Activated naive CD8-positive, alpha-beta T cell treated with anti-CD3 and anti-CD28 coated beads, Interleukin-2, amount 10 ng/mL, durations not matched to agents 7 days and 5 days (primary cell): Measurements from ENCODE around the gene USP2. TPM values are rescaled to one million over a fixed set of nuclear protein-coding genes. Genes with fewer than 3 reads are reported as not detected.

Experiments used
- ATAC-seq: fragments of 150-1000 bp; cut with Tn5 transposase; one replicate; pipeline ENCODE4 v1.10.0; 2021; ENCODE audit warnings: low read depth, moderate library complexity
- POLR2A ChIA-PET: fragments of 350-600 bp; sonication (Branson Sonifier 250); formaldehyde crosslinking; loops from one replicate; lab custom pipeline; 2021; ENCODE audit warnings: antibody characterized with exemption; lab: Charles Lee
- DNase-seq: peaks from one replicate; pipeline ENCODE4 v3.0.0; 2021
- H3K27ac Mint-ChIP-seq: one replicate; pipeline ENCODE4 v1.8.0; 2022; ENCODE audit warnings: mild to moderate bottlenecking, mixed read lengths
- H3K27me3 Mint-ChIP-seq: one replicate; pipeline ENCODE4 v1.8.0; 2022; ENCODE audit warnings: mild to moderate bottlenecking, moderate library complexity, mixed read lengths
- H3K36me3 Mint-ChIP-seq: one replicate; pipeline ENCODE4 v1.8.0; 2021; ENCODE audit warnings: mild to moderate bottlenecking, mixed read lengths
- H3K4me1 Mint-ChIP-seq: one replicate; pipeline ENCODE4 v1.8.0; 2021; ENCODE audit warnings: mixed read lengths
- H3K4me3 Mint-ChIP-seq: one replicate; pipeline ENCODE4 v1.8.0; 2022; ENCODE audit warnings: mild to moderate bottlenecking, moderate library complexity, mixed read lengths
- H3K9me3 Mint-ChIP-seq: one replicate; pipeline ENCODE4 v1.8.0; 2021; ENCODE audit warnings: mixed read lengths
- total RNA-seq, 2 experiments: library from RNA; stranded (reverse); gene quantifications; one replicate each; pipeline ENCODE4 v1.2.3, GENCODE V29; 2021

USP2 gene
- total RNA-seq, 2 experiments from 2014 or later = 0.62 to 0.83 TPM

DNA sequence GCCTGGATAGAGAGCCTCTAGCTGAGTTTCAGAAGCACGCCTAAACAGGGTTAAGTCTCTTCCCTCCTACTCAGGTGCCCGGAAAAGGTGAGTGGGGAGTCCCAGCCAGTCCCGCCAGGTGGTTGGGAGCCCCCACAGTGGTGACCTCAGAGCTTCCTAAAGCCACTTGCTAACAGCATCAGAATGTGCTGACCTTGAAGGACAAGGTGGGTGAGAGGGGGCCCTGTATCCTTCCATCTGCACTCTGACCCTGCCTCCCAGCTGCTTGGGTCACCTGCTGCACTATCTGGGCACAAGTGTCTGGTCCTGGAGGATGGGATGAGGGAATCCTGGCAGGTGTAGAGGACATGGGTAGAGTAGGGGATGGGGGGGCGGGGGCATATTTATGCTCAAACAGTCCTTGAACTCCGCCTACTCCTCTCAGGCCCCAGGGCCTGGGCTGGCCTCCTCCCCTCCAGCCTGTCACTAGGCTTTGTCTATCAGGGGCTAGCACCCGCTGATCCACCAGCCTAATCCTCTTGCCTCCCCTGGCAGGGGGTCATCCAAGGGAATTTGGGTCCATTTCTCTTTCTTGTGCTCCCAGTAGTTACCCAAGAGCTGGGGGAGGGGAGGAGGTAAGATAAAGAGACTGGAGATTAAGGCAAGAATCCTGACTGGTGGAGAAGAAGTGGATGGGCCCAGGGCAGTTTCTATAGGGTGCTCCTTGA lies 3.4 kb downstream of the USP2 start:
- no peak for DNase-seq
- POLR2A ChIA-PET = interaction anchor here (2.3 kb wide), 1 partner anchor 21 kb away, joined by 5 read pairs; no protein-coding TSS in a partner anchor
- Mint-ChIP-seq H3K4me3 (no peak overlapping the region), H3K36me3 (no peaks in the 10 kb centered on the region), H3K9me3 (no peaks in the 10 kb centered on the region), H3K27ac (no peak overlapping the region), H3K27me3 (peaks cover 11% of the 10 kb centered on the region), H3K4me1 (peaks cover 30% of the 10 kb centered on the region)
- no peak for ATAC-seq

DNA sequence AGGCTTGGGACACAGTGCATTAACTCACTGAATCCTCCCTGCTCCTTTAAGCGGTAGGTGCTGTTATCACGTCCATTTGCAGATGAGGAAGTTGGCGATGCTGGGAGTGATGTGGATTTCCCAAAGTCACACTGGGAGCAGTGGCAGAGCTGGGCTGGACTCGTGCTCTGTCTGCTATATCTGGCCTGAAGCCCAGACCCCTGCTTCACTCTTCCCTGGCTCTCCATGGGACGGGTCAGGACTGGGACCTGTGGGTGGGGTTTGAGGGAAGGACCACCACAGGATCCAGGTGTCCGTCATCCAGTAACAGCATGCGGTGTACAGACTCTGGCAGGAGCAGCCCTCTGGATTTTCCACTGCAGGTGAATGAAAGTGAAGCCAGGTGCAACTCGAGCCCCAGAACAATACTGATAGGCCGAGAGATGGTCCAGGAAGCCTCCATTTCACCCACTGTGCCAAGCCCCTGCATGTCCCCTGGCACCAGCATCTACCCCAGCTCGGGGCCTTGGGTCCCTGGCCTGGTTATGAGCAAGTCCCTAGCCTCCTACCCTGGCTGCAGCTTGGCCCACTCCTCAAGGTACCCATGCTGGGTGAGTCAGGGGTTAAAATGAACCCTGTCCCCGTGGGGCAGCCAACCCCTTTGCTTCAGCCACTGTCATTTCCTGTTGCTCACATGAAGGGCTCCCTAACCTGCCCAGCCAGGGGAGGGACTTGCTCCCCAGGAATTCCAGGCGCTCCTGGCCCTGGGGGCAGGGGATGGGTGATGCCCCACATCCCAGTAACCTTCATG lies 4.2 kb downstream of the USP2 start:
- peaks cover 11% of the 10 kb centered on the region for H3K27me3 Mint-ChIP-seq
- peaks cover 30% of the 10 kb centered on the region for H3K4me1 Mint-ChIP-seq
- no peak overlapping the region for H3K4me3 Mint-ChIP-seq
- no peaks in the 10 kb centered on the region for H3K36me3 Mint-ChIP-seq
- H3K27ac Mint-ChIP-seq = no peak overlapping the region
- no peaks in the 10 kb centered on the region for H3K9me3 Mint-ChIP-seq
- DNase-seq (no peak), ATAC-seq (no peak)
- POLR2A ChIA-PET = interaction anchor here (0.6 to 2.3 kb wide), 2 partner anchors 20 to 319 kb away, joined by 3 to 5 read pairs; no protein-coding TSS in a partner anchor

DNA sequence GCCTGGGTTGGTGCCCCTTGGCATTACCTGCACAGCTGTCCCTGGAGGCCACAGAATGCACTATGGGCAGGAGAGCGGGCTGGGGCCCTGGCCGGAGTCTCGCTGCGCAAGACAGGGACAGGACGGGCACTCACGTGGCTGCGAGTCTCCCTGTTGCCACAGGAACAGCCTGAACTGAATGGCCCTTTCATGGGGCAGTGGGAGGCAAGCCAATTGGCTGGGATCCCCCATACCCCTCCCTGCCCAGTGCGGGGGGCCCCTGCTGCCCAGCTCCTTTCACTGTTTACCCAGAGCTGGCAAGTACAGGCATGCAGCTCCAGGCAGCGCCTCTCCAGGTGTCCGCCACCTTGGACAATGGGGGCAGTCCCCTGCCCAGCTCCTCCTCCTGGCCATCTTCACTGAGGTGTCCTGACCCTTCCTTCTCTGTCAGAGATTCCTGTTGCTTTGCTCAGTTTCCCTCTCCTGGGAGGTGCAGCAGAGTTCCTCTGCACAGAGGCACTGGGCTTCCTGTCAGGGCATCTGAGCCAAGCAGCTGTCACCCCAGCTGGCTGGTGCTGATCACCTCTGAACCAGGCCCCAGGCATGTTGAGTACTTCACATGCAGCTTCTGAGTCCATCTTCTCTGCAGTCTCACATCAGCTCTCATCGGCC lies 5.2 kb downstream of the USP2 start:
- H3K4me3 Mint-ChIP-seq = no peak overlapping the region
- DNase-seq = no peak
- H3K4me1 Mint-ChIP-seq = peaks cover 27% of the 10 kb centered on the region
- H3K27me3 Mint-ChIP-seq = peaks cover 13% of the 10 kb centered on the region
- ATAC-seq = no peak
- no peaks in the 10 kb centered on the region for H3K36me3 Mint-ChIP-seq
- H3K27ac Mint-ChIP-seq = no peak overlapping the region
- POLR2A ChIA-PET = interaction anchor here (0.6 to 2.3 kb wide), 2 partner anchors 19 to 318 kb away, joined by 3 to 5 read pairs; no protein-coding TSS in a partner anchor
- no peaks in the 10 kb centered on the region for H3K9me3 Mint-ChIP-seq

DNA sequence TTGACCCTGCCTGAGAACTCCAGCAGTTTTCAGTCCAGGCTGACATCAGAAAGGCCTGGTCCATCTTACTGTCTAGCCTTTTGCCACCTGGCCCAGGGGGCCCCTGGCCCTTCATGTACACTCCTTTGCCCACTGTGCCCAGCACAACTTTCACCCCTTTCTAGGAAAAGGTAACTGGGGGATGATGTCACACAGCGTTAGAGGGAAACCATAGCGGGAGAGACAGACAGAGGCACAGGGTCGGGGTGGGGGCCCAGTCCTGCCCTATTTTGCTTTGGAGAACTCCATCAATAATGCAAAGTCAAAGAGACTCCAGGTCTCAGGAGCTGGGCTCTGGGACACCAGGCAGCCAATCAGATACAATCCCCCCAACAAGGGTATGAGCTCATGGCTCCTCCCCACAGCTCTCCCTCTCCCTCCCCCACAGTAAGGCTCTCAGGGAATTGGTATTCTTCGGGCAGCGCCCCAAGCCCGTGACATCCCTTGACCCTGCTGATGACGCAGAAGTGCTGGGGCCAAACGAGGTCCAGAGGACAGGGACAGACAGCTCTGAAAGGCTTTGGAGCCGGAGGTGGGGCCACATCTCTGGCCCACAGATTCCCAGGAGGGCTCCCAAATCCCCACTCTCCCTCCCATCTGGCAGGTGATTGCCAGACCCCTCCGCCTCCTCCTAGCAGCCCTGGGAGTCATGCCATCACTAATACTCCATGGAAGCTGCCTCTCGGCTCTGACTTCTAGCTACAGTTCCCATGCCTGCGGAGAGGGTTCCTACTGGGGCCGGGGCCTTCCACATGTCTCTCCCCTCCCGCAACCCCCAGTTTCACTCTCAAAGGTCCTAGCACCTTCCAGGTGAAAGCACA lies 5.9 kb downstream of the USP2 start:
- H3K9me3 Mint-ChIP-seq = no peaks in the 10 kb centered on the region
- H3K4me1 Mint-ChIP-seq = peaks cover 20% of the 10 kb centered on the region
- no peak overlapping the region for H3K27ac Mint-ChIP-seq
- H3K4me3 Mint-ChIP-seq = no peak overlapping the region
- POLR2A ChIA-PET = no interaction called here
- DNase-seq (no peak), ATAC-seq (no peak)
- no peaks in the 10 kb centered on the region for H3K36me3 Mint-ChIP-seq
- peaks cover 8% of the 10 kb centered on the region for H3K27me3 Mint-ChIP-seq

DNA sequence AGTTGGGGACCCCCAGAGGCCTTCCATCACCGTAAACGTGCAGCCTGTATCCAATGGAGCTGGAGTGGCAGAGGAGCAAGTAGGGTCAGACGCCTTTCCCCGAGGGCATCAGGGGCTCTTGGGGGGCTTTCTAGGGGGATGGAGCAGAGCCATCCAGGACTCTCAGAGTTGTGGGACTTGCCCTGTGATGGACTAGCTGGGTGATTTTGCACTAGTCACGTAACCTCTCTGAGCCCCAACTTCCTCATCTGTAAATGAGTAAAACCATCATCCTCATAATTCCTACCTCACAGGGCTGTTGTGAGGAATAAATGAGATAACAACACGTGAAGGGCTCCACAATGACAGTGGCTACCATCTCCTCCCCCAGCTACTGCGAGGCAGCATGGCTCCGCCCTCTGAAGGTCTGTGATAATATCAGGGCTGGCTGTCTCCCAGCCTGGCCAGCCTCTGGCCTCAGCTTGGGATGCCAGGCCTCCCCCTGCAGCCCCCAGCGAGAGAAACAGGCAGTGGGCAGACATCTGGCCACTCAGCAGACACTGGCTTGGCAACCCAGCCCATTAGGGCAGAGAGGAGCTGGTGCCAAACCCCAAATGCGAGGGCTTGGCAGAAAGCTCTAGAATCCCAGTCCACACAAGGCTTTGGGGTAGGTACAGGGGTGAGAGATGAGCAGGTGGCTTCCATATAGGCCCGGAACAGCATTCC lies 6.7 kb downstream of the USP2 start:
- no peak overlapping the region for H3K4me3 Mint-ChIP-seq
- peaks cover 18% of the 10 kb centered on the region for H3K4me1 Mint-ChIP-seq
- no peaks in the 10 kb centered on the region for H3K36me3 Mint-ChIP-seq
- POLR2A ChIA-PET = no interaction called here
- H3K27ac Mint-ChIP-seq = no peak overlapping the region
- peaks cover 10% of the 10 kb centered on the region for H3K27me3 Mint-ChIP-seq
- DNase-seq (no peak), ATAC-seq (no peak)
- H3K9me3 Mint-ChIP-seq = no peaks in the 10 kb centered on the region

DNA sequence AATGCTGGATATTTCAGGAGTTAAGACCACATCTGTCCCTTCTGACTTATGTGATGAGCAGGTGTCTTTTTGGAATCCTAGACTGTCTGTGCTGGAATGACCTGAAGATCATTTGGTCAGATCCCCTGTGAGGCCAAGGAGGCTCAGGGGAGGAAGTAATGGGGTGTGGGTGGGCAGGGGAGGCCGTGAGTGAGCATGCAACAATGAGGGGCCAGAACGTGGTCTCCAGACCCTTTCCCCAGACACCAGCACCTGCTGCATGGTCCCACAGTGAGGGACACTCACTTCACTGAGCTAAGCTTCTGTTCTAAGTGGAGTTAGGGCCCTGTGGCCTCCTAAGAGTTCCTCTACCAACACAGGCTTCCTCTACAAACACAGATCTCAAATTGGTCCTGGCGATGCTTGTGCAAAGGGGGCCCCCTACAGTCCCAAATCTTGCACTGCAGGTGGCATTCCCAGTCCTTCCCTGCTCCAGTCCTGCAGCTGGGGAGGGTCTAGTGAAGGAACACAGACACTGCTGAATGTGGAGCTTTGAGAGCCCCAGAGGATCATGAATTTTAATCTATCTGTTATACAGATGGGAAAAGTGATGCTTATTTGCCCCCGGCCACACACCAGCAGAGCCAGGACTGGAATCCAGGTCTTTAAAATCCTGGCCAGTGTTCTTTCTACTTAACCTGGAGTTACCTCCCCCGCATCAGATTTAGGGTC lies 7.4 kb downstream of the USP2 start:
- no peaks in the 10 kb centered on the region for H3K36me3 Mint-ChIP-seq
- peak; percentile 61 for ATAC-seq
- no peak overlapping the region for H3K27ac Mint-ChIP-seq
- H3K4me3 Mint-ChIP-seq = no peak overlapping the region
- peaks cover 14% of the 10 kb centered on the region for H3K27me3 Mint-ChIP-seq
- no peak for DNase-seq
- H3K9me3 Mint-ChIP-seq = no peaks in the 10 kb centered on the region
- peaks cover 18% of the 10 kb centered on the region for H3K4me1 Mint-ChIP-seq
- POLR2A ChIA-PET = no interaction called here

DNA sequence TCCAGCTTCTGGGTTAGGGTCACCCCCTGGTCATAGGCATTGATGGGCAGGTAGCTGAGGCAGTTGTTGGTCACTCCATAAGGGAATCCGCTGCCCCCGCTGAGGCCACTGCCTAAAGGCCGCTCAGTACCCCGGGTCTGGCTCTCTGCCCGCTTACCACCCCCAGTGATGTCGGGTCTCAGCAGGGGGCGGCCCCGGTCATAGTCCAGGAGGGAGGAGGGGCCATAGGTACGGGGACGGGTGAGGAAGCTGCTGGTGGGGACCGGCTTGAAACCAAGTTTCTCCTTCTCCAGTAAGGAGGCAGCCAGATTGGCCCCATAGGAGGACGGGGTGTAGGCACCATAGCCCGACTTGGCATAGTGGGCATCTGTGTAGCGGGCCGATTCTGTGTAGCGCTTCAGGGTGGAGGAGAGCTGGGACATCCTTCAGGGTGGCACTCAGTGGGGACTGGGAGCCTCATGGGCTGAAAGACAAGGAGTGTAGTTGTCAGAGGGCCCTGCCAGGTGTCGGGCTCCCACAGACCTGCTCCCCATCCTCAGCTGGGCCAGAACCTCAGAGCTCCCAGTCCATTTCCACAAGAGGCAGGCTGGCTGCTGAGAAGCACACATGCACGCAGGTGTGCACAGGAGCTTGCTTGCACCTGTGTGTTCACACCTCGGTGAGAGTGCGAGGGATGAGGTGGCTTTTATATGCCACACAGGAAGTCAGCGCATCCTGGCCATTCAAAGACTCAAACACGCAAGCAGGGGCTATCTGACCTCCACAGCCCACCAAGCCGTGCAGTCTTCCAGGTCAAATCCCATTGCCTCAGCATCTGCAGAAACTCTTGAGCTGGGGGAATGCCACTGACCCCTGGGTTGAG lies 8.2 kb downstream of the USP2 start:
- POLR2A ChIA-PET = no interaction called here

DNA sequence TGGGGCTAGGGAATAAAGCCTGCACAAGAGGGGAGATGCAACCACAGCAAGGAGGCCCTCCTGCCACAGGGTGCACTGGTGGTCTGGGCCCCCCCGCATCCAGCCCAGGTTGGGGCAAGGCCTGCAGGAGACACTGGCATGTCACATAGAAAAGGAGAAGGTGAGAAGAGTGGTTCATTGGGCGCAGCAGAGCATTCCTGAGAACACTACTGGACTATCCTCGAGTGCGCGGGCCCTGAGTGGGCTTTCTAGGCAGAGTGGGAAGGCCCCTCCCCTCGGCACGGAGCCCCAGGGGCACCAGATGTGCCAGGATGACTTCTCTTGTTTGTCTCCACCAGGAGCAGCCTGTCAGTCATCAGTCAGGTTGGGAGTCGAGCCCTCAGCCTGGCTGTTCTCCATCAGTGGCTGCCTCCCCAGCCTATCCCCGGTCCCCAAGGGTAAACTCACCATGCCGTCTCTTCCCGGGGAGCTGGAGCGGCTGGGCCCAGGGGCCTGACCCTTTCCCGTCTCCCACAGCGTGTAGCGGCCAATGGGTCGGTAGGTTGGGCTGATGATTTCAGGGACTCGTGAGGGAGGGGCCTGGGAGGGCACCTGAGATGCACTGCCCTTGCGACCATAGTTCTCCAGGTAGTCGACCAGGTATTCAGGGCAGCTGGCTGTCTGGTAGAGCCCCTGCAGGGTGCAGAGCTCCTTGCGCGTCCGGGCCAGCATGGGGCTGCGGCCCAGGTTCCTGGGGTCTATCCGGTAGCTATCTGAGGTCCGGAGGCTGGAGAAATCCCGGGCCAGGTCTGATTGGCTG lies 9.0 kb downstream of the USP2 start:
- H3K4me1 Mint-ChIP-seq = peaks cover 15% of the 10 kb centered on the region
- no peaks in the 10 kb centered on the region for H3K36me3 Mint-ChIP-seq
- no peak overlapping the region for H3K4me3 Mint-ChIP-seq
- H3K9me3 Mint-ChIP-seq = no peaks in the 10 kb centered on the region
- peaks cover 20% of the 10 kb centered on the region for H3K27me3 Mint-ChIP-seq
- no peak overlapping the region for H3K27ac Mint-ChIP-seq
- POLR2A ChIA-PET = no interaction called here
- ATAC-seq (no peak), DNase-seq (no peak)

More for the DNA sequence above, 8.2 kb downstream of the USP2 start:
- Mint-ChIP-seq H3K27ac (no peak overlapping the region), H3K36me3 (no peaks in the 10 kb centered on the region), H3K4me3 (no peak overlapping the region), H3K4me1 (peaks cover 18% of the 10 kb centered on the region), H3K27me3 (peaks cover 16% of the 10 kb centered on the region), H3K9me3 (no peaks in the 10 kb centered on the region)
- DNase-seq = no peak
- ATAC-seq = peak; percentile 37

DNA sequence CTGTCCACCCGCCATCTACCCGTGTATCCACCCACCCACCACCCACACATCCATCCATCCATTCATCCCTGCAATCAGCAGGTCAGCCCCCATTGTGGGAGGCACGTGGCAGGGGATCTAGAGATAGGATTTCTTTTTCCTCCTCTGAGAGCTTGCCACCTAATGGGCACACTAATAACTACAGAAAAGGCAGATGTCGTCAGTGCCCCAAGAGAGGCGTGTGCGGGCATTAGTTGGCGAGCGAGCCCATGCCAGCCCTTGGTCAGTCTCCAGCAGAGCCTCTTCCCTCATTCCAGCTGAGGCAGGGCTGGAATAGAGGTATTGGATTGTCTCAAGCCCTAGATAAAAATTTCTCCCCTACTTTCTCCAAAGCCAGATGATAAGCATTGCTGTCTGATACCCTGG lies 9.7 kb downstream of the USP2 start:
- H3K4me3 Mint-ChIP-seq = no peak overlapping the region
- no peaks in the 10 kb centered on the region for H3K36me3 Mint-ChIP-seq
- no peak for DNase-seq
- H3K4me1 Mint-ChIP-seq = peaks cover 14% of the 10 kb centered on the region
- ATAC-seq = no peak
- POLR2A ChIA-PET = no interaction called here
- no peak overlapping the region for H3K27ac Mint-ChIP-seq
- H3K27me3 Mint-ChIP-seq = peaks cover 20% of the 10 kb centered on the region
- no peaks in the 10 kb centered on the region for H3K9me3 Mint-ChIP-seq

DNA sequence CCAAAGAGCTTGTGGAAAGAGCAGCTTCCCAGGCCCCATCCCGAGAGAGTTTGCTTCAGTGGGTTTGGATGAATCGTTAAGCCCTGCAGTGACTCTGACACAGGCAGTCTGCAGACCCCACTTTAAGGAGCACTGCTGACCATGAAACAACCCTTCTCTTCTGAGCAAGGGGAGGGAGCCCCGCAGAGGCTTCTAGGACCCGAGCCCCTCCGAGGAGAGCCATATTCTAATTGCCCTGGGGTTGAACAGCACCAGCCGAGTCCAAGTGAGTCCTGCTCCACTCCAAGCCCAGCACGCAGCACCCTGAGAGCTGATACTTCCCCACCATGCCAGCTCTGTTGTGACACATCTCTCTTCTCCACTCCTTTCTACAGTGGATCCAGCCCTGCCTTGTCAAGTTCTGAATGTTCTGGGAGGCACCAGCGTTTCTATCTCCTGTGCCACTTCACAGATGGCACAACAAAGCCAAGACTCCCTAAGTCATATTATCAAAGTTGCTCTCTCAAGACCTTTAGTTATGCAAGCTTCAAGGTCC lies 10.4 kb downstream of the USP2 start:
- no peaks in the 10 kb centered on the region for H3K36me3 Mint-ChIP-seq
- H3K27ac Mint-ChIP-seq = no peak overlapping the region
- peaks cover 22% of the 10 kb centered on the region for H3K27me3 Mint-ChIP-seq
- H3K9me3 Mint-ChIP-seq = no peaks in the 10 kb centered on the region
- H3K4me1 Mint-ChIP-seq = peaks cover 11% of the 10 kb centered on the region
- H3K4me3 Mint-ChIP-seq = no peak overlapping the region
- POLR2A ChIA-PET = no interaction called here
- DNase-seq = no peak
- no peak for ATAC-seq
